ENCODE data around the gene LCLAT1.

LCLAT1 gene

DNA sequence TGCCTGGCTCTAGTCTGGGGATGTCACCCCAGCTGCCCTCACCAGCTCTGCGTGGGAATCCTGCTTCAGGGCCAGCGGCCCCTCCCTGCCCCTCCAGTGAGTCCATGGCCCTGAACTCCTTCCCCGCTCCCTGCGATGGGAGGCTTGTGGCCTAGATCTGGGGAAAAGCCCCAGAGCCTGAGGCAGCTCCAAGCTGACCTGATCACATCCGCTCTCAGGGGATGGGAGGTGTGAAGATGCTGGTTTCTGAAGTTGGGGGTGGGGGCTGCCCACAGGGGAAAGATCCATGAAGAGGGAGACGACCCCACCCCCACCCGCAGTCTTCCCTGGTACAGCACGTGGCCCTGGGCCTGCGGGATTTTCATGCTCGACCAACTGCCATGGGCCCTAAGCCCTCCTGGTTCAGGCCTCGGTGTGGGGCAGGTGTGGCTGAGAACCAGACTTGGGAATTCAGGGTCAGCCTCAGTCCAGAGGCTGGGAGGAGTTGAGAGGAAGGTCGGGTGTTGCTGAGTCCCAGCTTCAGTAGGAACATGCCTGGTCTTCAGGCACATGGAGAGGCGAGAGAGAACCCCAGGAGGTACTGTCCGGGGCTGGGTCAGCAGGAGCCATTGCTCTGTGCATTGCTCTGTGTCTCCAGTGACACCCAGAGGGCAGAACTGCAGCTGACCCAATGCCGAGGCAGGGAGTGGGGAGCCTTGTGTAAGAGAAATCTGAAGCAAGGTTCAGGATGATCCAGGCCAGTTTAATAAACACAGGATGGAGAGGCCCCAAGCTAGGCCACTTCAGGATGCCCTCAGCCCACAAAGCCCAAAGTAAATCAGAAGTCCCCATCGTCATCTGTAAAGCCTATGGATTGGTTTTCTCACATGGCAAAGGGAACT, 245.1 kb downstream of the LCLAT1 start:
- DNase-seq = peak in 1 of 2 experiments; percentile 22

DNA sequence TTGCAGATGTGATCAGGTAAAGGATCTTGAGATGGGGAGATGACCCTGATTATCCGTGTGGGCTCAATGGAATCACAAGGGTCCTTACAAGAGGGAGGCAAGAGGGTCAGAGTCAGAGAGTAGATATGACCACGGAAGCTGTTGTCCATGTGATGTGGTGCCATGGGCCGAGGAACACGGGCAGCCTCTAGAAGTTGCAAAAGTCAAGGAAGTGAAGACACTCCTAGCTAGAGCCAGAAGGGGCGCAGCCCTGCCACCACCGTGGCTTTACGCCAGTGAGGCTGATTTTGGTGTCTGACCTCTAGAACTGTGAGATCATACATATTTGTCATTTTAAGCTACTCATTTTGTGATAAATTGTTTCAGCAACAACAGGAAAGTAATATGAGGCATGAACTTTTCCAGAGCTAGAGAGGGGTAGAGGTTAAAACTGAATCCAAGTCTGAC, 245.8 kb downstream of the LCLAT1 start:
- no peak for DNase-seq
- no peak for TF ChIP-seq GATA1 (IDR thresholded peaks at IDR 0.05; ENCODE audit: low read depth, low read length)
- TF ChIP-seq POLR2A (IDR thresholded peaks at IDR 0.05; ENCODE audit: low read length) = no peak

More for the DNA sequence above, 245.1 kb downstream of the LCLAT1 start:
- TF ChIP-seq POLR2A (IDR thresholded peaks at IDR 0.05; ENCODE audit: low read length) = no peak
- TF ChIP-seq GATA1 (IDR thresholded peaks at IDR 0.05; ENCODE audit: low read depth, low read length) = no peak

Measured in erythroblast (primary cell).